T-helper 2 cell treated with Interferon-gamma antibody and Interleukin-4, amounts not matched to agents 5 μg/mL and 100 μg/mL, for 36 hours (primary cell): ENCODE results near the gene NNAT.

Source experiments
- DNase-seq: peaks from one replicate; pipeline ENCODE4 v3.0.0; 2021; ENCODE audit warnings: low spot score
- H3K27ac Mint-ChIP-seq: one replicate; pipeline ENCODE4 v1.8.0; 2021; ENCODE audit warnings: mild to moderate bottlenecking, mixed read lengths
- H3K27me3 Mint-ChIP-seq: one replicate; pipeline ENCODE4 v1.8.0; 2021; ENCODE audit warnings: low read depth, mixed read lengths
- H3K36me3 Mint-ChIP-seq: one replicate; pipeline ENCODE4 v1.8.0; 2021; ENCODE audit warnings: low read depth, mixed read lengths
- H3K4me1 Mint-ChIP-seq: one replicate; pipeline ENCODE4 v1.8.0; 2021; ENCODE audit warnings: low read depth, mixed read lengths
- H3K4me3 Mint-ChIP-seq: one replicate; pipeline ENCODE4 v1.8.0; 2022; ENCODE audit warnings: mild to moderate bottlenecking, moderate library complexity, mixed read lengths
- H3K9me3 Mint-ChIP-seq: one replicate; pipeline ENCODE4 v1.8.0; 2021; ENCODE audit warnings: mixed read lengths

The NNAT gene

GRCh38 chr20:37490663-37491350 is 30.2 kb upstream of the NNAT start:
- Mint-ChIP-seq H3K27ac (no peak overlapping the region), H3K9me3 (no peaks in the 10 kb centered on the region), H3K36me3 (no peaks in the 10 kb centered on the region), H3K27me3 (no peaks in the 10 kb centered on the region), H3K4me1 (no peaks in the 10 kb centered on the region), H3K4me3 (no peak overlapping the region)
- DNase-seq: no peak

DNA sequence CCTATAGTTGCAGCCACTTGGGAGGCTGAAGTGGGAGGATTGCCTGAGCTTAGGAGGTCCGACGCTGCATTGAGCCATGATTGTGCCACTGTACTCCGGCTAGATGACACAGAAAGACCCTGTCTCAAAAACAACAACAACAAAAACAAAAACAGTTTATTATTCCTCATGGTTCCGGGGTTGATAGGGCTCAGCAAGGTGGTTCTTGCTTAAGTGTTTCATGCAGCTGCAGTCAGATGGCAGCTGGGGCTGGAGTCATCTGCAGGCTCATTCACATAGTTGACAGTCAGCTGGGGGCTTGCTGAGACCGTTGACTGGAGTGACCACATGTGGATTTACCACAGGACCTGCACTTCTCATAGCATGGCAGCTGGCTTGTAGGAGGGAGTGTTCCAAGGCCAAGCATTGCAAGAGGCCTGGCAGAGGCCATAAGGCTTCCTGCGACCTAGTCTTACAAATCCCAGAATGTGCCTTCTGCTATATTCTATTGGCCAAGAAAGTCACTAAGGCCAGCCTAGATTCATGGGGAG is 28.9 kb upstream of the NNAT start:
- no peak overlapping the region for H3K4me3 Mint-ChIP-seq
- H3K36me3 Mint-ChIP-seq: no peaks in the 10 kb centered on the region
- H3K4me1 Mint-ChIP-seq: no peaks in the 10 kb centered on the region
- no peak overlapping the region for H3K27ac Mint-ChIP-seq
- no peak for DNase-seq
- no peaks in the 10 kb centered on the region for H3K27me3 Mint-ChIP-seq
- no peaks in the 10 kb centered on the region for H3K9me3 Mint-ChIP-seq

DNA sequence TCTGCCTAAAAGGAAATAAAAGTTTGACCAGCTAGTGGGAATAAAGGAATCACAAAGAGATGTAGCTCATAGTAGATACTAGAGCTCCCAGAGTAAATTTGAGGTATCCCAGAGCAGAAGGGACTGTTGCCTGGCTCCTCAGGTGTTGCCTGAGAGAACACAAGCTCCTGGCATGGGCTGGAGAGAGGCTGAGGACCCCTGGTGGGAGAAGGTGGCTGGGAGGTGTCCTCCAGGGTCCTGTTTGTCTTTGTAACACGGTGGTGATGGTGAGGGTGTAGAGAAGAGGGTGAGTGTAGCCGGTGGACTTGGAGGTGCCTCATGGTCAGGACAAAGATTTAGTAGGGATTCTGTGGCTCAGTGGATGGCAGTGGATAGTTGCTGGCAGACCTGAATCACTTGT is 28.1 kb upstream of the NNAT start:
- no peaks in the 10 kb centered on the region for H3K36me3 Mint-ChIP-seq
- no peaks in the 10 kb centered on the region for H3K27me3 Mint-ChIP-seq
- H3K4me1 Mint-ChIP-seq: no peaks in the 10 kb centered on the region
- H3K27ac Mint-ChIP-seq: no peak overlapping the region
- DNase-seq: no peak
- H3K4me3 Mint-ChIP-seq: no peak overlapping the region
- H3K9me3 Mint-ChIP-seq: no peaks in the 10 kb centered on the region

DNA sequence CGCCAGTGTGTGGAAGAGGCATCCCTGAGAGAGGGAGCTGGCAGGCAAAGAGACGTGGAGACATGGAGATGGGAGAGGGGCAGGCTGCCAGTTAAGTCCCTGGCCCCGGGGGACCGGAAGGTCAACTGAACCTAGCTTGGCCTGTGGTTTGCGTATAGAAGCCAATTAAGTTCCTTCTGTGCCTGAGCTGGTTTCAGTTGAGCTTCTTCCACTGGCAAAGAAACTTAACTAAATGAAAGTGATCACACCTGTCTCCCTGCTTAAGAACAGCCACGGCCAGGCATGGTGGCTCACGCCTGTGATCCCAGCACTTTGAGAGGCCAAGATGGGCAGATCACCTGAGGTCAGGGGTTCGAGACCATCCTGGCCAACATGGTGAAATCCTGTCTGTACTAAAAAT is 26.7 kb upstream of the NNAT start:
- Mint-ChIP-seq H3K9me3 (no peaks in the 10 kb centered on the region), H3K36me3 (no peaks in the 10 kb centered on the region), H3K4me3 (no peak overlapping the region), H3K27ac (no peak overlapping the region), H3K4me1 (no peaks in the 10 kb centered on the region), H3K27me3 (no peaks in the 10 kb centered on the region)
- DNase-seq: no peak

DNA sequence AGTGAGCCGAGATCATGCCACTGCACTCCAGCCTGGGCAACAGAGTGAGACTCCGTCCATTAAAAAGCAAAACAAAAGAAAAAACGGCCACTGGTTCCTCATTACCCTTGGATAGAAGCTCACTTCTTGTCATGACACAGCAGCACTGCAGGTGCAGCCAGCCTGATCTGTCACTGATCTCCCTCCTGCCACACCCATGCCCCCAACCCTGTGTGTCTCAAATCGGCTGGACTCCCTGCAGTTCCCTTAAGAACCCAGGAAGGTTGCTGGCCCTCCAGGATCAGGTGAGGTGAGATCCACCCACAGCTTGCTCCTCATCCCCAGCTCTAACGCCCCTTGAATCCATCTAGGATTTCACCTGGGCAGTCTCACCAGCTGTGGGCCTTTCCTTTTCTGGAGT is 26.3 kb upstream of the NNAT start:
- Mint-ChIP-seq H3K4me3 (no peak overlapping the region), H3K4me1 (no peaks in the 10 kb centered on the region), H3K27ac (no peak overlapping the region), H3K27me3 (no peaks in the 10 kb centered on the region), H3K9me3 (no peaks in the 10 kb centered on the region), H3K36me3 (no peaks in the 10 kb centered on the region)
- no peak for DNase-seq

DNA sequence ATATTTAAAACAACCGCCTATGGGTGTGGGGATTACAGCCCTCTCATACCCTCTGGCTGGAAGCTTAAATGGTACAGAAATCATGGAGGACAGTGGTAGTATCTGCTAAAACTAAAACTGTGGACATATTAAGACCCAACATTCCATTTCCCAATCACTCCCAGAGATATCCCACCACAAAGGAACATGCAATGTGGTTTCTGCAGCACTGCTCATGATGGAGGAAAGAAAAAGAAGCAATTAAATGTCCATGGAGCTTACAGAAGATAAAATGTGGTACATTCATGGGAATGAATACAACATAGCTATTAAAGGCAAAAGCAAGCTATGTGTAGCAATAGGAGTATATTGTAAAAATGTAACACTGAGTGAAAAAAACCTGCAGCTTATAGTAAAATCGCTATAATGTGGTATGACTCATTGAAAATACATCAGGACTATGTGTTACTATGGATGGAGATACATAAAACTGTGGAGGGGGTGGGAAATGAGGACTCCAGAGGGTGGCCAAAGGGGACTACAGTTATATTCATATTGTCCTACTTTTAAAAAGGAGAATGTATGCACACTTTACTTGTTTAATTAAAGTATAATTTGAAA is 22.9 kb upstream of the NNAT start:
- Mint-ChIP-seq H3K27ac (no peak overlapping the region), H3K9me3 (no peaks in the 10 kb centered on the region), H3K4me1 (no peaks in the 10 kb centered on the region), H3K4me3 (no peak overlapping the region), H3K27me3 (no peaks in the 10 kb centered on the region), H3K36me3 (no peaks in the 10 kb centered on the region)
- DNase-seq: no peak

GRCh38 chr20:37500311-37500710 is 20.7 kb upstream of the NNAT start:
- Mint-ChIP-seq H3K9me3 (no peaks in the 10 kb centered on the region), H3K36me3 (no peaks in the 10 kb centered on the region), H3K4me3 (no peak overlapping the region), H3K4me1 (no peaks in the 10 kb centered on the region), H3K27me3 (no peaks in the 10 kb centered on the region), H3K27ac (no peak overlapping the region)
- no peak for DNase-seq

DNA sequence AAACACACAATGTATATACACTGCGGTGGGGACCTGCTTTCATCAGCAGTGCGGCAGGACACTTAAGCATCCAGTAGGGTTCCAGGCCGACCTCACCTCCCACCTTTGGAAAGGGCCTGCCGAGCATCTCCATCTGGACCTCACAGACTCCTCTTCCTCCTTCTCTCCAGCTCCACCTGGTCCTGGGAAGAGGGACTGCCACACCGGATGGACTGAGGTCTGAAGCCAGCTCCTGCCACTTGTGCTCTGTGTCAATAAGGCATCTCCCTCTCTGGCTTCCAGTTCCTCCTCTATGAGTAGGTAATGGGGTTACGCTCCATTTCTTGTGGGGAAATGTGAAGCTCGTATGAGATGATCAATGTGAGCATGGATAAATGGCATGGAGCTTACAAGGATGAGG is 19.1 kb upstream of the NNAT start:
- Mint-ChIP-seq H3K4me3 (no peak overlapping the region), H3K9me3 (no peaks in the 10 kb centered on the region), H3K36me3 (no peaks in the 10 kb centered on the region), H3K27ac (no peak overlapping the region), H3K27me3 (no peaks in the 10 kb centered on the region), H3K4me1 (no peaks in the 10 kb centered on the region)
- no peak for DNase-seq

DNA sequence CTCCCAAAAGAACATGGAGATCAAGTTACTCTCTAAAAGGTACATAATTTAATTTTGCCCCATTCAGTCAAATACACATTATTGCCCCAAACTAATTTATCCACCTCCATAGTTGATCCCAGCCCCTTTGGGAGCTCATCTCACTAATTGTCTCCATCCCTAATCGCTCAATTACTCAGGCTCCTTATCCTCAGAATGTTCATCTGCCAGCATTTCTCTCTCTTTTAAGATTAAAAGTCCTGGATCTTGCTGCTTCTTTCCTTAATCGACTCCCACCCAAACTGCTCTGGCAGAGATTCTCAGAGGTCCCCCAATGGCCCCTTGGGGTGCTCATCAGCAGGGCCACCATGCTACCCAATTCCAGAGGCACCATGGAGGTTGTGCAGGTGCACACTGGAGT is 18.4 kb upstream of the NNAT start:
- H3K27me3 Mint-ChIP-seq: no peaks in the 10 kb centered on the region
- no peaks in the 10 kb centered on the region for H3K9me3 Mint-ChIP-seq
- H3K27ac Mint-ChIP-seq: no peak overlapping the region
- no peaks in the 10 kb centered on the region for H3K36me3 Mint-ChIP-seq
- H3K4me1 Mint-ChIP-seq: no peaks in the 10 kb centered on the region
- DNase-seq: no peak
- no peak overlapping the region for H3K4me3 Mint-ChIP-seq

GRCh38 chr20:37503256-37503927 is 17.7 kb upstream of the NNAT start:
- Mint-ChIP-seq H3K36me3 (no peaks in the 10 kb centered on the region), H3K4me1 (no peaks in the 10 kb centered on the region), H3K9me3 (no peaks in the 10 kb centered on the region), H3K4me3 (no peak overlapping the region), H3K27me3 (no peaks in the 10 kb centered on the region), H3K27ac (no peak overlapping the region)
- no peak for DNase-seq

DNA sequence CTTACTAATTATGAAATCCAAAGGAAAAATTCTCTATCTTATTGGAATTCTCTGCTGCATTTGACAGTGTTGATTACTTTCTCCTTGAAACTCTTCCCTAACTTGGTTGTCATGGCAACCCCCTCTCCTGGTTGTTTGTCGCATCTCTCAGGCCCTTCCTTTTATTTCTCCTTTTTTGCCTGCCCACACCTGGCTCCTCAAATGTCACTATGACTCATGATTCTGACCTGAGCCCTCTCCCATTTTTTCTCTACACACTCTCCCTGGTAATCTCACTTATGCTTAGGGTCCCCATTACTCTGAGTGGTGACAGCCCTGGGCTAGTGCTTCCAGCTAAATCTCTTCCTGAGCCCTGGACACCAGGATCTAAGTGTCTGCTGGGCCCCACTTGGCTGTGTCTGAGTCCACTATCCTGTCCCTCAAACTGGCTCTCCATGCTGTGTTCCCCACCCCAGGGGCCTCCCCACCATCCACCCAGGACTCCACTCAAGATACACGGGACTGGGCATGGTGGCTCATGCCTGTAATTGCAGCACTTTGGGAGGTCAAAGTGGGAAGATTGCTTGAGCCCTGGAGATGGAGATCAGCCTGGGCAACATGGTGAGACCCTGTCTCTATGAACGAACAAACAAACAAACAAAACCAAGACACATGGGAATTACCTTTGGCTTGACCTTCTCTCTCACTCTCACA is 16.5 kb upstream of the NNAT start:
- DNase-seq: no peak
- Mint-ChIP-seq H3K4me1 (no peaks in the 10 kb centered on the region), H3K36me3 (no peaks in the 10 kb centered on the region), H3K27me3 (no peaks in the 10 kb centered on the region), H3K27ac (no peak overlapping the region), H3K9me3 (no peaks in the 10 kb centered on the region), H3K4me3 (no peak overlapping the region)

DNA sequence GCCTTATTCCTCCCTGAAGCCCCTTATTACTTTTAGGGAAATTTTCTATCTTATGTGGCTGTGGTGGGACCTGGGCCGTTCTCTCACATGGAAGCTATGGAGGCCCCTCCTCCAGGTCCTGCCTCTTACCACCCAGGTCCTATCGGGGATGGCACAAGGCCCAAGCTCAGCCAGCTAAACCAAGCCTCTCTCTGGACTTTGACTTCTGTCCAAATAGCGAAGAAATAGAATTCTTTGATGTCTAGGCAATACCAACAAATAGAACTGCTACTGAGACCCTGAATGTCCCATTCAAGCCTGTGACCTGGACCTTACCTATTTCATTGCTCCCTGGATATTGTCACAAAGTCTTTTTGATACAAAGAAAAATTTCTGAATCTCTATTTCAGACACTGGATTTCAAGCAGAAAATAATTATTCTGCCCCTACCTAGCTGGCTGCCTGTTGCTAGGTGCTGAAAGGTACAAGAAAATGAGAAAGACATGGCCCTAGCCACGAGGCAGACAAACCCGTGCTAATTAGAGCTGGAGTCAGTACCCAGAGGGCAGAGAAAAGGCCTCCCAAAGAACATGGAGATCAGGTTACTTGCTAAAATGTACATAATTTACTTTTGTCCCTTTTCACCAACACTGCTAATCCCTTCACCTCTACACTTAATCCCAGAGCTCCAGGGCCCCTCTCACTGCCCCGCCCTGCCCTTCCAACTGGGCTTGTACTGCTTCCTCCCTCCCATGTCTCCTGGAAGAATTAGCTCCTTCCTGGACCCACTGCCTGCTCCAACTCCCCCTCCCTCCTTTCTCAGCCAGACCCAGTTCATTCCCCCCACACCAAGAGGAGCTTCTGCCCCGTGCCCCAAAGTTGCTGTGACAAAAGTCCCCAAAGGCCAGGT is 15.5 kb upstream of the NNAT start:
- Mint-ChIP-seq H3K36me3 (no peaks in the 10 kb centered on the region), H3K27me3 (no peaks in the 10 kb centered on the region)
- no peak for DNase-seq

DNA sequence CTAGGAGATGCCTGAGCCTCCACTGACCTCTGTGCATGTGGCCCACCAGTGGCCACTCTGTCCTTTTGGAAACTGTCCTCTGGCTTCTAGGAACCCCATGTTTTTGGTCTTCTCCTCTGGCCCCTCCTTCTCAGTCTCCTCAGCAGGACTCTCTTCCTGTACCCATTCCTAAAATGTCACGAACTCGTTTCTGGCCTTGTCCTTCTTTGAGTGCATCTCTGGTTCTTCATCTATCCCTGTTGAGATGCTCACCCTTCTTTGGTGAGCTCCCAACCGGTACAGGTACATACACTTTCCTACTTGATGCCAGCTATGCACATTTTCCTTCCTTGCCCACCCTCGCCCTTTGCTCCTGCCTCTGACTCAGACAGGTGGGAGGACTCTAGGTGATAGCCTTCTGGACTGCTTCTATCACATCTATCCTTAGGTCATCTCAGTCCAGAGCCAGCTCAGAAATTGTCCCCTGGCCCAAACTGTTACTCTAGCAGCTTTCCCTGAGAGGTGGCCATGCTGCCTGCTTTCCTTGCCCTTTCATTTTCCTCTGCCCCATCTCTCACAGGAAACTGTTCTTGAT is 14.8 kb upstream of the NNAT start:
- H3K9me3 Mint-ChIP-seq: no peaks in the 10 kb centered on the region
- no peak for DNase-seq
- no peaks in the 10 kb centered on the region for H3K36me3 Mint-ChIP-seq

More for the DNA sequence above, 15.5 kb upstream of the NNAT start:
- H3K4me3 Mint-ChIP-seq: no peak overlapping the region
- H3K4me1 Mint-ChIP-seq: no peaks in the 10 kb centered on the region
- H3K27ac Mint-ChIP-seq: no peak overlapping the region
- no peaks in the 10 kb centered on the region for H3K9me3 Mint-ChIP-seq

More for the DNA sequence above, 14.8 kb upstream of the NNAT start:
- Mint-ChIP-seq H3K27me3 (no peaks in the 10 kb centered on the region), H3K27ac (no peak overlapping the region), H3K4me3 (no peak overlapping the region), H3K4me1 (no peaks in the 10 kb centered on the region)
